GM12875 (cell line): ENCODE data around the gene SETX.

Experiments used
- H3K4me3 ChIP-seq: one replicate; pipeline ENCODE4 v1.5.1; 2011; ENCODE audit warnings: low read depth, low read length, control low read depth
- TF ChIP-seq, protein P1 (sequence below): IDR thresholded peaks from 2 replicates; pipeline ENCODE4 v1.5.1; 2011; ENCODE audit warnings: low read depth, mild to moderate bottlenecking, control low read depth, inconsistent platforms, low read length, moderate library complexity, borderline replicate concordance; ENCODE audit not compliant: insufficient read depth

The SETX gene

DNA sequence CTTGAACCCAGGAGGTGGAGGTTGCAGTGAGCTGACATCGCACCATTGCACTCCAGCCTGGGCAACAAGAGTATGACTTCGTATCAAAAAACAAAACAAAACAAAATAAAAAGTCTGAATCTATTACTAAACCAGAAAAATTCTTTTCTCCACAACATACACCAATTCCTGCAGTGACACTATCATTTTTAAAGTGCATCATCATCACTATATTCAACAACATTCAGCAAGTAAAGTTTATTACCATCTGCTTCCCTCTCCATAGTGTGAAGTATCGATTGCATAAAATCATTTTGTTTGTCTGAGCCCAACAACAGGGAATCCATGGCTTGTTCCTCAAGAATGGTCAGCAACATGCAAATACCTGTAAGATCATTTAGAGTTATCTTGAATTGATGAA, 20.4 kb downstream of the SETX start:
- TF ChIP-seq, protein P1, sequence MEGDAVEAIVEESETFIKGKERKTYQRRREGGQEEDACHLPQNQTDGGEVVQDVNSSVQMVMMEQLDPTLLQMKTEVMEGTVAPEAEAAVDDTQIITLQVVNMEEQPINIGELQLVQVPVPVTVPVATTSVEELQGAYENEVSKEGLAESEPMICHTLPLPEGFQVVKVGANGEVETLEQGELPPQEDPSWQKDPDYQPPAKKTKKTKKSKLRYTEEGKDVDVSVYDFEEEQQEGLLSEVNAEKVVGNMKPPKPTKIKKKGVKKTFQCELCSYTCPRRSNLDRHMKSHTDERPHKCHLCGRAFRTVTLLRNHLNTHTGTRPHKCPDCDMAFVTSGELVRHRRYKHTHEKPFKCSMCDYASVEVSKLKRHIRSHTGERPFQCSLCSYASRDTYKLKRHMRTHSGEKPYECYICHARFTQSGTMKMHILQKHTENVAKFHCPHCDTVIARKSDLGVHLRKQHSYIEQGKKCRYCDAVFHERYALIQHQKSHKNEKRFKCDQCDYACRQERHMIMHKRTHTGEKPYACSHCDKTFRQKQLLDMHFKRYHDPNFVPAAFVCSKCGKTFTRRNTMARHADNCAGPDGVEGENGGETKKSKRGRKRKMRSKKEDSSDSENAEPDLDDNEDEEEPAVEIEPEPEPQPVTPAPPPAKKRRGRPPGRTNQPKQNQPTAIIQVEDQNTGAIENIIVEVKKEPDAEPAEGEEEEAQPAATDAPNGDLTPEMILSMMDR = no peak
- no peak overlapping the region for H3K4me3 ChIP-seq

GRCh38 chr9:132333556-132333955, 21.2 kb downstream of the SETX start:
- no peak overlapping the region for H3K4me3 ChIP-seq
- TF ChIP-seq, protein P1 = no peak

DNA sequence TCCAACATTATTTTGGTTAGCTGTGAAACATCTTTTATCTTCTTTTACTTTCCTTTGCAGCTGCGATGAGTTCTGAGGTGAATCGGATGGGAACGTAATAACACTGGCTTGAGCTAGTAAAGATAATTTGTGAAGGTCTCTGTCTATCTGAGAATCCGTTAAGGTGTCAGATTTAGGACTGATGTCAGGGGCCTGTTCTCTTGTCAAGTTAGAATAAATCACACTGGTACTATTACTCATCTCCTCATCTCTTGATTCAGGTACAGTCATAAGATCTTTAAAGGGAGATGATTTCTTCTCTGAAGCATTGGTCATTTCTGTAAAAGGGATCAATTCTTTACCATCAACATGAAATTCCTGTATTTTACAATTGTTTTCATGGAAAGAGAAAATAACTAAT, 26.2 kb downstream of the SETX start:
- TF ChIP-seq, protein P1 = no peak
- no peak overlapping the region for H3K4me3 ChIP-seq

DNA sequence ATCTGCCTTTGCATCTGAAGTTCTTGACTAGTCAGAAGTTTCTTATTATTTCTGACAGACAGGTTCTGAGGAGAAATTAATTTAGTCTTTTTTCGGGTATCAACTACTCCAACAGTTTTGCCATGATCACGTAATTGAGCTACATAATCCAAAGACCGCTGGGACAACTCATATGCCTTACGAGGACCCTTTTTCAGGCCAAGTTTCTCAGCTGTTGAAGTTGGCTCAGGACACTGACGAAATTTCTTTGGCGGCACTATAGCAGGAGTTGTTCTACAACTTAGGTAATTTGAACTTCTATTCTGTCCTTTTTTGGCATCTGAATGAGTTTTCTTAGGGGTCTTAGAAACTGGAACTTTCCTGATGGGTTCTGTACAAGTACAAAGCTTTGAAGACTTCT, 27.2 kb downstream of the SETX start:
- H3K4me3 ChIP-seq = no peak overlapping the region
- TF ChIP-seq, protein P1 = no peak

- TF ChIP-seq, protein P1 = no peak
- no peak overlapping the region for H3K4me3 ChIP-seq
Measured at GRCh38 chr9:132324425-132324824, 30.4 kb downstream of the SETX start.

DNA sequence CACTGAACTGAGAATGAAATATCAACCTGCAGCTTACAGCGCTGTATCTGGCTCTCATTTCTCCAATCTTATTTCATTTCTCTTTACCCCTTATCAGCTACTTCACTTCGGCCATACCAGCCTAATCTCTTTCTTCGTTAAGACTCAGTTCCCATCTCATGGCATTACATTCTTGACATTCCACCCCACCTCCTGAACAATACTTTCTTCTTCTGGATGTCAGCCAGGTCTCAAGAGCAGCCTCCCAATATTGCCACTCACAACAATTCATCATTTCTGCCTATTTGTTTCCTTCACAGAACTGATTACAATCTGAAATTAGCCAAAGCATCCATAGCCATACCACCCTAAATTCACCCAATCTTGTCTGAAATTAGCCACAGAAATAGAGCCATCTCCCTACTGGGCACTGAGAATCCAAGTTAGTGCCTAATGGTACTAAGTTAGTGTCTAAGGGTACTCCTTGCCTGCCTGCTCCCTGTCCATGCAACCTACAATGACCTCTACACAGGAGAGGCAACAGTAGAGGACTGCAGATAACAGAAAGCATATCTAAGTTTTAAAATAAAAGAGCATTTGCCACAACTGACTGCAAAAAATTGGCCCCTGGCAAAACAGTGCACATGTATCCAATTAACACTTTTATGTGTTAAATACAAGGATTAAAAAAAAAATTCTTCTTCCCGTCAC, 35.2 kb downstream of the SETX start:
- H3K4me3 ChIP-seq = no peak overlapping the region
- TF ChIP-seq, protein P1 = no peak

GRCh38 chr9:132312873-132313272, 41.9 kb downstream of the SETX start:
- TF ChIP-seq, protein P1 = no peak
- no peak overlapping the region for H3K4me3 ChIP-seq
